ENCODE results near the gene PDSS2.

- TF ChIP-seq CTCF (IDR thresholded peaks at IDR 0.05; ENCODE audit: low read depth, low read length, poor library complexity, severe bottlenecking): no peak
- no peak for TF ChIP-seq EZH2phosphoT487 (IDR thresholded peaks at IDR 0.05; ENCODE audit: borderline replicate concordance, low read length)
These were observed 16.3 kb downstream of the PDSS2 start for GRCh38 chr6:107442938-107443607.

Measured in DOHH2 (cell line).